Esophagus muscularis mucosa (tissue), 3 donors: ENCODE results near the gene RAB7B.

ENCODE experiments used
- CTCF ChIP-seq, 3 experiments: fragments of 200-600 bp in 2 of 3; fragments of 450-650 bp in 1 of 3; sonication (generic) in 2 of 3; IDR thresholded peaks; one replicate each; pipeline ENCODE4 v1.5.1; 2017 to 2019; ENCODE audit warnings: antibody characterized with exemption in 3 of 3, mild to moderate bottlenecking in 2 of 3, moderate library complexity in 1 of 3
- POLR2A ChIP-seq: fragments of 450-650 bp; IDR thresholded peaks from one replicate; pipeline ENCODE4 v1.6.1; 2017; ENCODE audit warnings: antibody characterized with exemption, moderate library complexity, mild to moderate bottlenecking, low read depth
- POLR2AphosphoS5 ChIP-seq, 2 donors: sonication (generic); formaldehyde crosslinking; IDR thresholded peaks; one replicate each; pipeline ENCODE4 v1.6.1; 2017; ENCODE audit warnings: antibody characterized with exemption in 2 of 2

- TF ChIP-seq CTCF (IDR thresholded peaks at IDR 0.05) (no peak), POLR2A (no peak), POLR2AphosphoS5 (IDR thresholded peaks at IDR 0.05) (no peak)
These were observed 66.9 kb downstream of the RAB7B start for GRCh38 chr1:205936311-205936710.
